Suprapubic skin (tissue), 4 donors: ENCODE data around the gene NELL1. TPM values are rescaled to one million over a fixed set of nuclear protein-coding genes. Genes with fewer than 3 reads are reported as not detected.
"Not testable (repeated sequence)": the region's sequence is repeated elsewhere in the genome, so short reads cannot be mapped to it uniquely, and the experiment has no call there.

Source experiments
- DNase-seq, 2 donors: peaks; one replicate each; pipeline ENCODE4 v3.0.0-alpha.2; 2019; ENCODE audit warnings: low spot score in 2 of 2
- H3K27ac ChIP-seq: fragments of 200-600 bp; sonication (generic); one replicate; pipeline ENCODE4 v1.5.1; 2019
- H3K27me3 ChIP-seq: fragments of 200-600 bp; sonication (generic); one replicate; pipeline ENCODE4 v1.5.1; 2019
- H3K36me3 ChIP-seq: fragments of 200-600 bp; sonication (generic); one replicate; pipeline ENCODE4 v1.5.1; 2019
- H3K4me1 ChIP-seq: fragments of 200-600 bp; sonication (generic); one replicate; pipeline ENCODE4 v1.5.1; 2019
- H3K4me3 ChIP-seq: fragments of 200-600 bp; sonication (generic); one replicate; pipeline ENCODE4 v1.5.1; 2019; ENCODE audit warnings: mild to moderate bottlenecking
- H3K9me3 ChIP-seq: fragments of 200-600 bp; sonication (generic); one replicate; pipeline ENCODE4 v1.5.1; 2019
- EP300 ChIP-seq: sonication (generic); formaldehyde crosslinking; IDR thresholded peaks from one replicate; pipeline ENCODE4 v1.6.1; 2017; ENCODE audit warnings: antibody characterized with exemption
- POLR2A ChIP-seq, 2 donors: fragments of 450-650 bp; IDR thresholded peaks; one replicate each; pipeline ENCODE4 v1.6.1; 2017; ENCODE audit warnings: antibody characterized with exemption in 2 of 2, mild to moderate bottlenecking in 2 of 2, moderate library complexity in 2 of 2
- POLR2AphosphoS5 ChIP-seq, 3 donors: sonication (generic); formaldehyde crosslinking; IDR thresholded peaks; one replicate each; pipeline ENCODE4 v1.6.1; 2017; ENCODE audit warnings: antibody characterized with exemption in 3 of 3
- WGBS: methylation state at CpG from one replicate; pipeline ENCODE4 v1.1.5; 2018; 5-methylcytosine and 5-hydroxymethylcytosine counted together
- total RNA-seq, 4 donors: library from RNA; depleted of rRNA; stranded (reverse); fragments of >200 nt; gene quantifications; one replicate each; pipeline ENCODE4 v1.1.0, GENCODE V29; 2016
- TF ChIP-seq, protein P1 (sequence below), 2 donors: fragments of 200-600 bp in 1 of 2; fragments of 450-650 bp in 1 of 2; sonication (generic) in 1 of 2; IDR thresholded peaks; one replicate each; pipeline ENCODE4 v1.5.1; 2016 to 2019; ENCODE audit warnings: antibody characterized with exemption in 2 of 2, mild to moderate bottlenecking in 1 of 2, moderate library complexity in 1 of 2

The NELL1 gene
- total RNA-seq, 4 donors from 2014 or later: 0.18 to 3.9 TPM; not detected in 2

DNA sequence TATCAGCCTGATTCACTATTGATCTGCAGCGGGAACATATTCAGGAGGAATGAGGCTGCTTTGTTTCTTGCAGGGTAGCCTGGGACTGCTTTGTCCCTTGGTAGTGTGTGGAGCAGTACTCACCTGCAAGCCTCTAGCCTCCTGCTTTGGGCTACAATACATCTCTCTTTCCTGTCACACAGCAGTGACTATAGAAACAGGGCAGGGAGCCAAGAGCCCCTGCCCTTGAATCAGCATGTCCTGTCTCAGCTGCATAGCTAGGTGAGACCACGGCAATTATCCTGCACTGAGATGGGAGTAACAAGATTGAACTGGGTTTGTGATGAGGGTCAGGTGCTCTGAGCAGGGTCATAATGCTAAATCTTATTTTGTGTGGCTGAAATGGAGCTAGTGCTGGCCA lies 191.9 kb downstream of the NELL1 start:
- no peak for TF ChIP-seq EP300
- no peak for TF ChIP-seq POLR2A (IDR thresholded peaks at IDR 0.05)
- TF ChIP-seq, protein P1, sequence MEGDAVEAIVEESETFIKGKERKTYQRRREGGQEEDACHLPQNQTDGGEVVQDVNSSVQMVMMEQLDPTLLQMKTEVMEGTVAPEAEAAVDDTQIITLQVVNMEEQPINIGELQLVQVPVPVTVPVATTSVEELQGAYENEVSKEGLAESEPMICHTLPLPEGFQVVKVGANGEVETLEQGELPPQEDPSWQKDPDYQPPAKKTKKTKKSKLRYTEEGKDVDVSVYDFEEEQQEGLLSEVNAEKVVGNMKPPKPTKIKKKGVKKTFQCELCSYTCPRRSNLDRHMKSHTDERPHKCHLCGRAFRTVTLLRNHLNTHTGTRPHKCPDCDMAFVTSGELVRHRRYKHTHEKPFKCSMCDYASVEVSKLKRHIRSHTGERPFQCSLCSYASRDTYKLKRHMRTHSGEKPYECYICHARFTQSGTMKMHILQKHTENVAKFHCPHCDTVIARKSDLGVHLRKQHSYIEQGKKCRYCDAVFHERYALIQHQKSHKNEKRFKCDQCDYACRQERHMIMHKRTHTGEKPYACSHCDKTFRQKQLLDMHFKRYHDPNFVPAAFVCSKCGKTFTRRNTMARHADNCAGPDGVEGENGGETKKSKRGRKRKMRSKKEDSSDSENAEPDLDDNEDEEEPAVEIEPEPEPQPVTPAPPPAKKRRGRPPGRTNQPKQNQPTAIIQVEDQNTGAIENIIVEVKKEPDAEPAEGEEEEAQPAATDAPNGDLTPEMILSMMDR (IDR thresholded peaks at IDR 0.05): no peak
- TF ChIP-seq POLR2AphosphoS5 (IDR thresholded peaks at IDR 0.05): no peak
- DNase-seq: no peak
- Histone ChIP-seq H3K27me3 (no peaks in the 10 kb centered on the region), H3K4me1 (no peaks in the 10 kb centered on the region), H3K27ac (no peak overlapping the region), H3K4me3 (no peak overlapping the region), H3K9me3 (no peaks in the 10 kb centered on the region), H3K36me3 (no peaks in the 10 kb centered on the region)
- WGBS: 85% methylated on average over 2 of the region's 2 CpGs

GRCh38 chr11:20862263-20862662 lies 192.9 kb downstream of the NELL1 start:
- not testable (repeated sequence) for H3K9me3 ChIP-seq, DNase-seq, H3K4me3 ChIP-seq, H3K27me3 ChIP-seq, H3K36me3 ChIP-seq, H3K4me1 ChIP-seq, H3K27ac ChIP-seq
- WGBS: 72% methylated on average over 6 of the region's 6 CpGs

DNA sequence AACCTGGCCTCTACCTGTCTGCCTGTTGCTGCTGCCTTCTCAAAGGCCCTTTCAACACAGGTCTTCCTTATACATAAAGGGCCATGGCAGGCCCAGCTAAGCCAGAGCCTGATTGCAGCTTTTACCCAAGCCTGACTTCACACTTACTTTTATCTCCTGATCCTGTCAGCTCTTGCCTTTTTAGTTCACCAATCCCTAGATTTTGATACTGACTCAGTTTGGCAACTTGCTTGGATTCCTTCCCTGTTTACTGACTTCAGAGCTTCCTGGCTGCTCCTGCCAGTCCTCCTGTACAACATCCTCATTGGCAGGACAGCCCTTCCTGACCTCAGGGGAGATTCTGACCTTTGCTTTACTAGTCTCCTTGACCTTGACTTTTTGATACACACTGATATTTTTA lies 195.2 kb downstream of the NELL1 start:
- no peaks in the 10 kb centered on the region for H3K36me3 ChIP-seq
- H3K4me1 ChIP-seq: no peaks in the 10 kb centered on the region
- no peaks in the 10 kb centered on the region for H3K9me3 ChIP-seq
- no peaks in the 10 kb centered on the region for H3K27me3 ChIP-seq
- H3K4me3 ChIP-seq: no peak overlapping the region
- no peak overlapping the region for H3K27ac ChIP-seq
- no peak for DNase-seq
- TF ChIP-seq POLR2AphosphoS5 (IDR thresholded peaks at IDR 0.05): no peak

DNA sequence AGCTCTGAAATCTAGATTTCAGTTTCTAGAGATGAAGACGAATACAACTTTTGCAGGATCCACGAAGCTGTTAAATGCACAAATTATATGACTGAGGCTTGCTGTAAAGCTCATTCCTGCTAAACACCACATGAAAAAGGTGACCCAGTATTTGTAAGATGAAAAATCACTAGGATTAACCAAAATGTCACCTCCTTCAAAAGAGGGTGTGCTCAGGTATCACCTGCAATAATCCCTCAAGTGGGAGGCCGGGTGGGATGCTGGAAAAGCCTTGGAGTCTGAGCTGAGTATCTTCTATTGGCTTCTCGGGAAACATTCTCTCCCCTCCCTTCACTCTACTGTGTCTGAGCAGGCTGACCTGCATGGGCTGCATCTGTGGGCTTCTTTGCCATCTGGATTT lies 195.8 kb downstream of the NELL1 start:
- WGBS: 70% methylated on average over 4 of the region's 4 CpGs
- H3K27me3 ChIP-seq: no peaks in the 10 kb centered on the region
- H3K9me3 ChIP-seq: no peaks in the 10 kb centered on the region
- H3K4me1 ChIP-seq: no peaks in the 10 kb centered on the region
- no peak for DNase-seq
- TF ChIP-seq POLR2A (IDR thresholded peaks at IDR 0.05): no peak
- TF ChIP-seq EP300: no peak
- H3K4me3 ChIP-seq: no peak overlapping the region
- no peaks in the 10 kb centered on the region for H3K36me3 ChIP-seq
- H3K27ac ChIP-seq: no peak overlapping the region

DNA sequence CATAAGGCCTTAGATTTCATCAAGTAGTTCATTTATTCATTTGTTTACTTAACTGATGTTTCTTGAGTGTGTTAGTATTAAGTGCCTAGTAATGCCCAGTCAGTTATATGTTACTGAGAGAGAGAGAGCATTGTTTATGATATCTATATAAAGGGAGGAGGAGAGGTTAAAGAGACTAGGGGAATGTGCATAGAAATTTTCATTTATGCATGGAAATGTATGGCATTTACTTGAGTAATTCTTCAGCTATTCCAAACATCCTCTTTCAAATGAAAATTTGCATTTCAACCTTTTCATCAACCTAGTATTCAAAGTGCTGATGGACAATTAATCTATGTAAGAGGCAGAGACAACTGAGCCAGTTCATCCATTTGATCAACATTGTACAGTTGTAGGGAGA lies 199.7 kb downstream of the NELL1 start:
- no peaks in the 10 kb centered on the region for H3K27me3 ChIP-seq
- TF ChIP-seq POLR2AphosphoS5 (IDR thresholded peaks at IDR 0.05) (no peak), POLR2A (IDR thresholded peaks at IDR 0.05) (no peak), EP300 (no peak)
- TF ChIP-seq, protein P1 (IDR thresholded peaks at IDR 0.05): no peak
- H3K9me3 ChIP-seq: no peaks in the 10 kb centered on the region
- H3K4me3 ChIP-seq: no peak overlapping the region
- no peak overlapping the region for H3K27ac ChIP-seq
- no peak for DNase-seq
- no peaks in the 10 kb centered on the region for H3K36me3 ChIP-seq
- H3K4me1 ChIP-seq: no peaks in the 10 kb centered on the region

- WGBS: 11% methylated on average over 3 of the region's 3 CpGs
- no peak for DNase-seq
Measured at GRCh38 chr11:20873054-20873453, 203.7 kb downstream of the NELL1 start.

GRCh38 chr11:20874358-20874757 lies 205.0 kb downstream of the NELL1 start:
- Histone ChIP-seq H3K27ac (no peak overlapping the region), H3K9me3 (no peaks in the 10 kb centered on the region), H3K4me1 (no peaks in the 10 kb centered on the region), H3K4me3 (no peak overlapping the region), H3K36me3 (no peaks in the 10 kb centered on the region), H3K27me3 (no peaks in the 10 kb centered on the region)
- WGBS: 92% methylated on average over 3 of the region's 3 CpGs
- DNase-seq: no peak
- TF ChIP-seq EP300 (no peak), POLR2A (IDR thresholded peaks at IDR 0.05) (no peak), POLR2AphosphoS5 (IDR thresholded peaks at IDR 0.05) (no peak)
- TF ChIP-seq, protein P1 (IDR thresholded peaks at IDR 0.05): no peak

More at GRCh38 chr11:20873054-20873453, 203.7 kb downstream of the NELL1 start:
- H3K4me1 ChIP-seq: no peaks in the 10 kb centered on the region
- no peaks in the 10 kb centered on the region for H3K36me3 ChIP-seq
- no peak for TF ChIP-seq POLR2A (IDR thresholded peaks at IDR 0.05)
- H3K27ac ChIP-seq: no peak overlapping the region
- H3K4me3 ChIP-seq: no peak overlapping the region
- H3K27me3 ChIP-seq: no peaks in the 10 kb centered on the region
- H3K9me3 ChIP-seq: no peaks in the 10 kb centered on the region
